ENCODE results near the gene DOK1.

DNA sequence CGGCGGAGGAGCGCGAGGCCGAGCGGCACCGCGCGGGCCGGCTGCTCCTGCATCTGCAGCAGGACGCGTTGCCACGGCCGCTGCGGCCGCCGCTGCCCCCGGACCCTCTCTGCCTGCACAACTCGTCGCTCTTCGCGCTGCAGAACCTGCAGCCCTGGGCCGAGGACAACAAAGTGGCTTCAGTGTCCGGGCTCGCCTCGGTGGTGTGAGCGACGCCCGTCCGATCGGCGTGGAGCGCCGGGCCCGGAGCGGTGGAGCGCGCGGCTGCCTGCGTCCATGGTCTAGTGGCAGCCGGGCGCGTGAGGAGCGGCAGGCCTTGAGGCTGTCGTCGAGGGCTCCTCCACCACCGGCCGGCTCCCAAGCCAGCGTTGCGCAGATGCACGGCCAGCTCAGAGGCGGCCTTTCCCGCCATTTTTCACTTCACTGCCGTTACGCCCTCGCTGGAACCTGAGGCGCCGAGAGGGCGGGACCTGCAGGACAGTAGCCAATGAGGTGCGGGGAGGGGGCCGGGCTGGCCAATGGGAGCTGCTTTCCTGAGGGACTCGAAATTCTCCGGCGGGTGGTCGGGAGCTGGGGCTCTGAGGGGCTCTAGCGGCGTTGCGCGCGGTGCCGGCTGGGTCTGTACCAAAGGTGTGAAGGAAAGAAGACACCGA lies 38.4 kb upstream of the DOK1 start:
- TF ChIP-seq, protein P1, sequence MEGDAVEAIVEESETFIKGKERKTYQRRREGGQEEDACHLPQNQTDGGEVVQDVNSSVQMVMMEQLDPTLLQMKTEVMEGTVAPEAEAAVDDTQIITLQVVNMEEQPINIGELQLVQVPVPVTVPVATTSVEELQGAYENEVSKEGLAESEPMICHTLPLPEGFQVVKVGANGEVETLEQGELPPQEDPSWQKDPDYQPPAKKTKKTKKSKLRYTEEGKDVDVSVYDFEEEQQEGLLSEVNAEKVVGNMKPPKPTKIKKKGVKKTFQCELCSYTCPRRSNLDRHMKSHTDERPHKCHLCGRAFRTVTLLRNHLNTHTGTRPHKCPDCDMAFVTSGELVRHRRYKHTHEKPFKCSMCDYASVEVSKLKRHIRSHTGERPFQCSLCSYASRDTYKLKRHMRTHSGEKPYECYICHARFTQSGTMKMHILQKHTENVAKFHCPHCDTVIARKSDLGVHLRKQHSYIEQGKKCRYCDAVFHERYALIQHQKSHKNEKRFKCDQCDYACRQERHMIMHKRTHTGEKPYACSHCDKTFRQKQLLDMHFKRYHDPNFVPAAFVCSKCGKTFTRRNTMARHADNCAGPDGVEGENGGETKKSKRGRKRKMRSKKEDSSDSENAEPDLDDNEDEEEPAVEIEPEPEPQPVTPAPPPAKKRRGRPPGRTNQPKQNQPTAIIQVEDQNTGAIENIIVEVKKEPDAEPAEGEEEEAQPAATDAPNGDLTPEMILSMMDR (IDR thresholded peaks at IDR 0.05; ENCODE audit: insufficient read depth, low read depth, low read length): no peak
- peak; percentile 82 for TF ChIP-seq EZH2 (IDR thresholded peaks at IDR 0.05; ENCODE audit: insufficient read depth, low read length)
